ENCODE data around the gene SINHCAF.
"Not testable (repeated sequence)": the region's sequence is repeated elsewhere in the genome, so short reads cannot be mapped to it uniquely, and the experiment has no call there.

The SINHCAF gene

DNA sequence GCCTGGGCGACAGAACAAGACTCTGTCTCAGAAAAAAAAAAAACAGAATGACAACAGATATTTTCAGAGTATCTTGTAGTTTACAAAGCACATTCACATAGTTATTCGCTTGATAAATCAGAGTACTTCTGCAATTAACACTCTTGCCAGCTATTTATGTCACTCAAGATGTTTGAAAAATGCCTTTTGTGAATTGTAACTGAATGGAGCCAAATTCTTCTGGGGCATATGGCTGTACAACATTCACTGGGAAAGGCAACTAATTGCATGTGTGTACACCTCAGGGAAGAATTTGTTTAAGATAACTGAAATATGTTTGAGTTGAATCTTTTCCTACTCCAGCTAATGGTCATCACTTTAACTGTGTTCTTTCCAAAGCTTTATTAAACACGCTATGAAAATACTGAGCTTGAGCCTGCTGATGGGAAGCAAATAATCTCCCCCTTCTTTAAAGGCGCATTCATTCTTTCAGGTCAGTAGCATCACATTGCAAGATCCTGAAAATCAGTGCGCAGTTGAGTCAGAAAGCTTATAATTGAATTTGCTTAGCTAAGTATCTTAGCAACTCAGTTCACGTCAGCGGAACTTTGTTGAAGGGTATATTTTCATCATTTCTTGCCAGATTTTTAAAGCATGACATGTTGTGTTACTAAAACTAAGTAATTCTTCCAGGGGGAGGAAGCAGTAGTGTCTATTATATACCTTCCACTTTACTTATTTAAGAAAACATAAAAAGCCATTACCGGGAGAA is 66.6 kb downstream of the SINHCAF start:
- DNase-seq: no peak

DNA sequence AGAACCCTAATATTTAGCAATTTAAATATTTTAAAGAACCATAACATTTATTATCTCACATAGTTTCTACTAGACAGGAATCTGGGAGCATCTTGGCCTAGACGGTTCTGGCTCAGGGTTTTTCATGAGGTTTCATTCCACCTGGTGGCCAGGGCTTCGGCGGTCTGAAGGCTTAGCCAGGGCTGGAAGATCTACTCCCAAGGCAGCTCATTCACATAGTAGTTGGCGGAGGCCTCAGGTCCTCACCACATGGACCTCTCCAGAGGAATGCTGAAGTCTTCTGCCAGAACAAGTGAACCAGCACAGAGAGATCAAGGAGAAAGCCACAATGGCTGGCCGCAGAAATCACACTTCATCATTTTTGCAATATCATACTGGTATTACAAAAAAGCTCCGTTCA is 68.2 kb downstream of the SINHCAF start:
- no peak for DNase-seq

DNA sequence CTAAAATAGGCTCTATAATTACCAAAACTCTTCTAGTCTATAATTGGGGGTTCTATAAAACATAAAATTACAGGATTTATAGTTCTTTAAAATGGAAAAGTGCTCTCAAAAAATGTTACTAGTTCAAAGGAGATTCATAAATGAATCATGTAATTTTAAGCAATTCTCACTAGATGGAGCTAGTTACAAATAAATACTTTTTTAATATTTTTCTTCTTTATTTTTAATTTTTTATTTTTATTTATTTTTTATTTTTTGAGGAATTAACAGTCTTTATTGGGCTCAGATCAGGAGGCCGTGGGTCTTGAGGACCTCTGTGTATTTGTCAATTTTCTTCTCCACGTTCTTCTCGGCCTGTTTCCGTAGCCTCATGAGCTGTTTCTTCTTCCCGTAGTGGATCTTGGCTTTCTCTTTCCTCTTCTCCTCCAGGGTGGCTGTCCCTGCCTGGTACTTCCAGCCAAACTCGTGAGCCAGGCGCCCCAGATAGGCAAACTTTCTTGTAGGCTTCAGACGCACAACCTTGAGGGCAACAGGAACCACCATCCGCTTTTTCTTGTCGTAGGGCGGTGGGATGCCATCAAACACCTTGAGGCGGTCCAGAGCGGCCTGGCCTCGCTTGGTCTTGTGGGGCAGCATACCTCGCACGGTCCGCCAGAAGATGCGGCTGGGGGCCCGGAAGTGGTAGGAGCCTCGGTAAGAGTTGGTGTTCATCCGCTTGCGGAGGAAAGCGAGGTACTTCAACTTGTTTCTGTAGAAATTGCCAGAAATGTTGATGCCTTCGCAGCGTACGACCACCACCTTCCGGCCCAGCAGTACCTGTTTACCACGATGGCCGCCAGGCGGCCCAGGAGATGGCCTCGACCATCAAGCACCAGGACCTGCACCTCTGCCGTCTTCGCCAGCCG is 74.0 kb downstream of the SINHCAF start:
- peak; percentile 27 for DNase-seq

DNA sequence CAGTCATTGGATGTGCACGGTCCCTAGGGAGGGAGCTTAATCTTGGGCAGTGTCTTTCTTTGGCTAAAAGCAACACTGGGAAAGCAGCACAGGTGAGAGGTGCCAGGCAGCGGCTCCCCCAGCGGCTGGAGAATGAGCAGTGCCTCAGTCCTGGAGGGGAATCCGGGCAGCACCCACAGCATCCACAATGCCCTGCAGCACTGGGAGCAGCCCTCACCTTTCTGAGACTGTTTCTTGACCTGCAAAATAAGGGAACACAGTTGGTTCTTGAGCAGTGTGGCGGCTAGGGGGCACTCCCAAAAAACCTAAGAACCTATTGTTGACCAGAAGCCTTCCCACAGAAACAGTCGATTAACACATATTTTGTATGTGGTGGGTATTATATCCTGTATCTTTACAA is 75.8 kb downstream of the SINHCAF start:
- DNase-seq: no peak

GRCh38 chr12:31249356-31249755 is 76.6 kb downstream of the SINHCAF start:
- no peak for DNase-seq

DNA sequence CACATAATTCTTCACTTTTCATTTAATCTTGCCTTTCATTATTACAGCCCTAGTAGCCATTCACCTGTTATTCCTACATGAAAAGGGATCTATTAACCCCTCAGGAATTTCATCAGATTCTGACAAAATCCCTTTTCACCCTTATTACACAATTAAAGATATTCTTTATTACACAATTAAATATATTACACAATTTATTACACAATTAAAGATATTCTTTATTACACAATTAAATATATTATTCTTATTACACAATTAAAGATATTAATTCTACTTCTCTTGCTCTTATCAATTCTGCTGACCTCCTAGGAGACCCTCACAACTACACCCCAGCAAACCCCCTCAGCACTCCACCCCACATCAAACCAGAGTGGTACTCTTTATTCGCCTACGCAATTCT is 77.1 kb downstream of the SINHCAF start:
- no peak for DNase-seq

DNA sequence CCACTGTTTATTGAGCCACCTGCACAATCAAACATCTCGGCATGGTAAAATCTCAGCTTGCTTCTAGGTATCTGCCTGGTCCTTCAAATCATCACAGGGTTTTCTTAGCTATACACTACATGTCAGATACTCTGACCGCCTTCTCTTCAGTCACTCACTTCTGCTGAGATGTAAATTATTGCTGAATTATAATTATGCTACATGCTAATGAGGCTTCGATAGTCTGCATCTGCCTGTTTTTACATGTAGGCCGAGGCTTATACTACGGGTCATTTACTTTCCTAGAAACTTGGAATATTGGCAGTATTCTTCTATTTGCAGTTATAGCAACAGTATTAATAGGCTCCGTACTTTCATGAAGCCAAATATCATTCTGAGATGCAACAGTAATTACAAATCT is 77.6 kb downstream of the SINHCAF start:
- DNase-seq: no peak

- no peak for DNase-seq
Observed at GRCh38 chr12:31246470-31246850, 79.5 kb downstream of the SINHCAF start.

DNA sequence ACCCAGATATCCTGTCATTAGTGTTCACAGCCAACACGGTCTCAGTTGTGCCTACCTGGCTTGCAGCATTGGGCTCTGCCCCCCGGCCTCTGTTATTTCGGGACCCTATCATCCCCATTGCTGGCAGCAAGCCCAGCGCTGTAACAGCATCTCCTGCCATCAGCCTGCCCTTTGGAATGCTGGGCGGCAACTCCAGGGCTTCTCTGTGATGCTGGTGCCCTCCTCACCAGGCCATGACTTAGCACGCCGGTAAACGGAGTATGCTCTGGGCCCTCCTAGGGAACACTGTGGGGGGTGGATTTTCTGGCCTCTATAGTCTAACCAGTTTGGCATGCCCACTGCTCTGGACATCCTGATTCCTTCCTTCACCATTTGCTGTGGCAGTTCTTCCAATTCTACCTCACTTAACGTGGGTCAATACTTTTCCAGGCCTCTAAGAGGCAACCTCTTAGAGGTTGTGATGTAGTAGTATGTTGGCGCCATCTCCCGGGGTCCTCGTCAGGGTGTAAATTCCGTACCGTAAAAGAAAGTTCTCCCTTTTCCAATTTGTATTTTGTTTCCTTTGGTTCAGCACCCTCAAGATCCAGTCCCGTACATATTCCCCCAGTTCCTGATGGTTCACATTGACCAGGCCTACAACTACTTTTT is 80.0 kb downstream of the SINHCAF start:
- DNase-seq: no peak

GRCh38 chr12:31242418-31242817 is 83.5 kb downstream of the SINHCAF start:
- not testable (repeated sequence) for DNase-seq

DNA sequence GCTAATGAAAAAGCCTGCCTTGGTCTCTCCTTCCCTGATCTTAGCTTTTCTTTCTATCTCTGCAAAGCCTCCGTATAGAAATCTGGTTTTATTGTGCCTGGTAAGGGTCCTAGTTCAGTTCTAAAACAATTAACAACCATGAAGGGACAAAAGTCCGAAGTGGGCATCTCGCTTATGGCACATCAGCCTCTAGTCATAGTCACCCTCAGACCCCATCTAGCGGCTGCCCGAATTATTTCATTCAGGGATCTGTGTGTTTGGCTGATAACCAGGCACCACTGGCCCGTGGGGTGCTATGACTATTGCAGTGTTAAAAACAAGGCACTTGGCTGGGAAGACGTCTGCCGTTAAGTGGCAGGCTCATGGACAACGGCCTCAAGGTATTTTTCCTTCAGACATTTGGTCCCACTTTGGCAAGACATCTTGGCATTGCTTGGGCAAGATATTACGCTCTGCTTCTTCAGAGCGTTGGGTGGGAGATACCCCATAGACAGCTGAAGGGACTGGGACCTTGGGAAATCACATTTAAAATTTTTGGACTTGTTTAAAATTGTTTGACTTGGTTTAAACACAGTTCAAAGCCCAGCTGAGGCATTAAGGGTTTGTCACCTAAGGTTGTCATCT is 87.1 kb downstream of the SINHCAF start:
- DNase-seq: peak; percentile 62

DNA sequence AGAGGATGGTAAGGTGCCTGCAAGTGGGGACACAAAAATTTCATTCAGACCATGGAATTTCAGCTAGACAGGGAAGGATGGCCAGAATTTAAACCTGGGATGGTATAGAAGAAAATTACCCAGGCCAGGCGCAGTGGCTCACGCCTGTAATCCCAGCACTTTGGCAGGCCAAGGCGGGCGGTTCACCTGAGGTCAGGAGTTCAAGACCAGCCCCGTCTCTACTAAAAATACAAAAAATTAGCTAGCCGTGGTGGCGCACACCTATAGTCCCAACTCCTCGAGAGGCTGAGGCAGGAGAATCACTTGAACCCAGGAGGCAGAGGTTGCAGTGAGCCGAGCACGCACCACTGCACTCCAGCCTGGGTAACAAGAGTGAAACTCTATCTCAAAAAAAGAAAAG is 87.6 kb downstream of the SINHCAF start:
- DNase-seq: not testable (repeated sequence)

GRCh38 chr12:31236998-31237637 is 88.8 kb downstream of the SINHCAF start:
- DNase-seq: no peak

- no peak for DNase-seq
Observed at GRCh38 chr12:31235868-31236395, 90.0 kb downstream of the SINHCAF start.

GRCh38 chr12:31234955-31235867 is 90.7 kb downstream of the SINHCAF start:
- peak; percentile 94 for DNase-seq

DNA sequence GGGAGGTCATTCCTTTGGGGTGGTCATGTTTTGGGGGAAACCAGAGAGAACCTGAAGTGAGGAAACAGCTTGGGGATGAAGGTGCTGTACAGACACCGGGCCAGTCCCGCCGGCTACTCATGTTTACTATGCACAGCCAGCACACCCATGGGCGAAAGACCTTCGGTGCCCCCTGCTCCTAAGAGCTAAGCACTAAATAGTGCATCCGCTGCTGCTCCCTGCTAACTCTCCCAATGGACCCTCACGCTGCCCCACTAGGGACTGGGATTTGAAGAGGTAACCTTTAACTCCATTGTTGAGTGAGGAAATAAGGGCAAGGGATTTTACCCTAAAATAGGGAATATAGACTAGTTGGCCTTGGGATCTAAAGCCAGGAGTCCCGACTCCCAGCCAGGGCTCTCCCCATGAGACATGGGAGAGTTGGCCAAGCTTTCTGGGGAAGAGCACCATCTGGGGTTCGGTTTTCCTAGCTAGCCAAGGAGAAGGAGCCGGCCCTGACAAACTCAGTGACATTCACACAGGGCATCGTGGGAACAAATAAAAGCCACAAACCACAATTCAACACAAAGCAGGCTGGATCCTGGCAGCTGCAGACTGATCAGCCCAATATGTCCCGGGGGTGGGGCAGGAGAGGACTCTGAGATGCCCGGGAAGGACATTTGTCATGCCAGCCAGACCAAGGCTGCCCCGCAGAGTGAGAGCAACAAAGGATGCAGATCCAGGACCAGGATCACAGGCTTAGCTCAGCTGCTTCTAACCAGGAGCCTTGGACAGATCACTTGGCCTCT is 91.7 kb downstream of the SINHCAF start:
- peak; percentile 51 for DNase-seq

DNA sequence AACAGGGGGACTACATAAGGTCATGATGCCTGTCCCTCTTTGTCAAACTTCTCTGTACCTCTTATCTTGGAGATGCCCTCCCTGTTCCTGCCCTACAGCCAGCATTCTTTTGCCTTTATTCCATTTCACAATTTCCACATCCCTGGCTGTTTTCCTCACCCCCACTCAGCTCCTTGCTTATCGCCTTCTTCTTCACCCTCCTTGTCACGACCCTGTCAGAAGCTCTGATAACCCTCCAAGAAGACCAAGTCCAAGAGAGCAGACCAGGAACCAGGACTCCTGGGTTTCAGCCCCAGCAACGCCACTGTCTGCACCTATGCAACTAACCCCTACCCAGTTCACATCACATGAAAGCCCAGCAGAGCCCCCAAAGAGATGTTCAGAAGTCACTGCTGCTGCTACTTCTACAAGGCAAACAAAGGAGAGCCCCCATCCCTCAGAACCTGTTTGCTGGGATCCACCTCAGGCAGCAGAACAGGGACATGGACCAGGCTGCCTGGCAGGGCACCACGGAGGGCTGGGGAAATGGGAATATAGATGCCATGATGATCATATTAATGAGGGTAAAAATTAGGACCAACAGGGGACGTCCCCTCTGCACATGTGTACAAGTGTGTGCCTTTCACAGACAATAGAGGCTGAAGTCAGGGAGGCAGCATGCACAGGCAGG is 92.8 kb downstream of the SINHCAF start:
- no peak for DNase-seq

- no peak for DNase-seq
Observed at GRCh38 chr12:31232361-31232965, 93.5 kb downstream of the SINHCAF start.

DNA sequence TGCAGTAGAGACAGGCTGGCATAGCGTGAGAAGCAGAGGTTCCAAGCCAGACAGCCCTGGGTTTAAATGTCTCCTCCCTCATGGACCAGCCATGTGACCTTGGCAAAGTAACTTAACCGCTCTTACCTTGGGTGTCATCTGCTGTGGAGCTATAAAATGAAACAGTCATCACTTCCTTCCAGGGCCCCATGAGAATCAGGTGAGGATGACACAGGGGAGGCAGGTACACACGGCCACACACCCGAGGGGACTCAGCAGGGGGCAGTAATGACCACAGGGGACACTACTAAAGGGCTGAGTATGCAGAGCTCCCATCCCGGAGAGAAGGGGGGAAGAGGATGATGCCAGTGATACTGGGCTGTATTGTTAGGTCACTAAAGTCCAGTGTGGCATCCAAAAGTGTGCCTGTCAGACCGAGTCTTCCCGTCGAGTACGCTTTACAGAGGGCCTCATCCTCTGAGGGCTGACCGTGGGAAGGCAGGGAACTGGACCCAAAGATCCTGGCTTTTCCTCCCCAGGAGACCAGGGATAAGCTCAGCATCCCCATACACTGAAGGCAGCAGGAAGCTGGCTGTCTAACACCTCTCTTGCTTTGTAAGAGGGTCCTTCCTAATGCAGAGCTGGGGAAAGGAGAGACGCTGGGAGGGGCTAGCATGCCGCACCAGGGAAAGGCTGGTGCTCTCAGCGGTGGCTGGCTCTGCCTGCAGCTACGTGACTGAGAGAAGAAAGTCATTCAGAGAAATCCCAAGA is 94.2 kb downstream of the SINHCAF start:
- DNase-seq: no peak

Data from NCI-H1105 treated with DMSO at 0.1 percent for 48 hours (cell line).